GM19025 (cell line): ENCODE data around the gene TMEM186.
"Not testable (repeated sequence)": the region's sequence is repeated elsewhere in the genome, so short reads cannot be mapped to it uniquely, and the experiment has no call there.

Source experiments
- ATAC-seq: cut with Tn5 transposase; IDR thresholded peaks from one replicate; pipeline ENCODE4 v1.9.1; 2021; ENCODE audit warnings: mild to moderate bottlenecking, low read depth, moderate library complexity; ENCODE audit not compliant: unreplicated experiment

TMEM186 gene

DNA sequence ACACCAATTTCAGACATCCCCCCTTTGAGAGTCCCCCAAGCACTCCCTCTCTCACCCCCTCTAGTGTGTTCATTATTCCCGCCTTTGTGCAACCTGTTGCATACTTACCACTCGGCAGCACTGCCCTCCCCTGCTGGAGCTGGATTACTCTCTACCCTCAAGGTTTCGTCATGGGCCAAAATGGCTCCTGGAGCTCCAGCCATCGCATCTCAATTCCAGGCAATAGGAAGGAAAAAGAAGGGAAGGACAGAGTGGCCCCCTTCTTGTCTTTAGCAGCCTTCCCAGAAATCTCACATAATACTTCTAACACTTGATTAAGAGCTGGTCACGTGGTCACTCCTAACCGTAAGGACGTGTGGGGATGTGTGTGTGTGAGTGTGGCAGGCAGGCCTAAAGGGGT, 20.2 kb downstream of the TMEM186 start:
- no peak for ATAC-seq

DNA sequence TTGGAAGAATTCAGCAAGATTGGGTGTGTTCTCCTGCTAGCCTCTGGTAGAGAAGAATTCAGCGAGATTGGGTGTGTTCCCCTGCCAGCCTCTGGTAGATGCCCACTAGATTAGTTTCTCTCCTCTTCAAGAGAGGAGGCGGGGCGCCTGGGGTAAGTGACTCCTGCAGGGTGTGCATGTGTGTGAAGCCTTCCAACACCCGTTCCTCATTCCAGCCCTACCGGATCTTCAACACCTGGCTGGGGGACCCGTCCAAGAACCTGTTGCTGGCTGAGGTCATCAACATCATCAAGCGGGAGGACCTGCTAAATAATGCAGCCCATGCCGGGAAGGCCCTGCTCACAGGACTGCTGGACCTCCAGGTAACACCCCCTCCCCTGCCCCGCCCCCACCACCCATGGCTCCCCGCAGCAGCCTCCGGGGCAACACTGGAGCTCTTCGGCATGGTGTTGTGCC, 21.3 kb downstream of the TMEM186 start:
- ATAC-seq: no peak

DNA sequence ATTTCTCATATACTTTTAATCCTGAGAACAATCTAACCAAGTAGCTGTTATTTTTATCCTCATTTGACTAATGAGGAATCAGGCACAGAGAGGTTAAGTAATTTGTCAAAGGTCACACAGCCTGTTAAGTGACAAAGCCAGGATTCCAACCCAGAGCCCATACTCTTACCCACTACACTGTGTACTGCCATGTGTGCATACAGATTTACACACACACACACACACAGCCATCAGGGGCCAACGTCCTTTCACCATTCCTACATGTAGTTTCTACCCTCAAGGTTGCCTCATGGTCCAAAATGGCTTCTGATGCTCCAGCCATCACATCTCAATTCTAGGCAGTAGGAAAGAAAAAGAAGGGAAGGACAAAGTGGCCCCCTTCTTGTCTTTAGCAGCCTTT, 22.1 kb downstream of the TMEM186 start:
- no peak for ATAC-seq

DNA sequence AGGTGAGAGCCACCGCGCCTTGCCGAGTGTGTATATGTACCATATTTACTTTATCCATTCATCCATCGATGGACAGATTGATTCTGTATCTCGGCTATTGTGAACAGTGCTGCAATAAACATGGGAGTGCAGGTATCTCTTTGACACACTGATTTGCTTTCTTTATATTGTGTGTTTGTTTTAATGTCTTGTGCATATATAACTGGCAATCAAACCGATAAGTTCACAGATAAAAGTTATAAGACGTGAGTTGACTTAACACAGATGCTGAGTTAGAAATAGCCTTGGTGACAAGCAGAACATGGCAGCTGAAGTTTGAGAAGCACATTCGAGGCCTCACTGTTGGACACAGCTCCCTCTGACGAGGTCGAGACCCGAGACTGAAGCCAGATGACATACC, 23.2 kb downstream of the TMEM186 start:
- ATAC-seq: no peak

DNA sequence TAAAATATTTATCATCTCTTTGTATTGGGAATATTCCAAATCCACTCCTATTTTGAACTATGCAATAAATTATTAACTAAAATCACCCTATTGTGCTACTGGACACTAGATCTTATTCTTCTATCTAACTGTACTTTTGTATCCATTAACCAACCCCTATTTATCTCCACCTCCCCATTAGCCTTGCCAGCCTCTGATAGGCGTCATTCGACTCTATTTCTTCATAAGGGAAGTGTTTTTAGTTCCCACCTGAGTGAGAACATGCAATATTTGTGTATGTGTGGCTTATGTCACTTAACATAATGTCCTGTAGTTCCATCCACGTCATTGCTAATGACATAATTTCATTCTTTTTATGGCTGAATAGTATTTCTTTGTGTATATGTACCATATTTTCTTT, 23.9 kb downstream of the TMEM186 start:
- ATAC-seq: no peak

DNA sequence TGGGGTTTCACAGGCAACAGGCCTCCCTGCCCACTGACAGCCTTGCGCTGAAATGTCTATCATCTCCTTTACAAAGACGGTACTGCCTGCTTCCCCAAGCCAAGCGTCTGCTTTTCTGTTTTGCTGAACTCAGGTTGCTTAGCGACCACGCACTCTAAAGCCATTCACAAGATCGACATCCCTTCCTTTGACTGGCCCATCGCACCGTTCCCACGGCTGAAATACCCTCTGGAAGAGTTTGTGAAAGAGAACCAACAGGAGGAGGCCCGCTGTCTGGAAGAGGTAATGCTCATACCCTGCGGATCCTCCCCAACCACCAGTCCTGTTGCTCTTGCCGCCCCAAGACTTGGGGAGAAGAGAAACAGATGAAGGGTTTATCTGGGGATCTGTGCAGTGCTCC, 28.7 kb downstream of the TMEM186 start:
- no peak for ATAC-seq

DNA sequence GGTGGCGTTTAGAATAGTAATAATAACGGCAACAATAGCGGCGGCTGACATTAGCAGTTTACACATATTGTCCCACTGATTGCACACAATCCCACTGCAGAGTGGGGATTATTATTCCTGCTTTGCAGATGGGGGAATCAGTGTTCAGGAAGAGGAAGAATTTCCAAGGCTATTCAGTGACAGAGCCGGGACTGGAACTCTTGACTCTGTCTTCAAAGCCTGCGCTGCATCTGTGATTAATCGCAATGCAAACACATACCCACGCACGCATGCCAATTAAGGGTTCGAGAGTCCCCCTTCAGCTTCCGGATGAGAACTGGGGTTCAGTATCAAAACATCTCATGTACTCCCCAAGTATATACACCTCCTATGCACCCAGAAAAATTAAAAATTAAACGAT, 29.2 kb downstream of the TMEM186 start:
- no peak for ATAC-seq

DNA sequence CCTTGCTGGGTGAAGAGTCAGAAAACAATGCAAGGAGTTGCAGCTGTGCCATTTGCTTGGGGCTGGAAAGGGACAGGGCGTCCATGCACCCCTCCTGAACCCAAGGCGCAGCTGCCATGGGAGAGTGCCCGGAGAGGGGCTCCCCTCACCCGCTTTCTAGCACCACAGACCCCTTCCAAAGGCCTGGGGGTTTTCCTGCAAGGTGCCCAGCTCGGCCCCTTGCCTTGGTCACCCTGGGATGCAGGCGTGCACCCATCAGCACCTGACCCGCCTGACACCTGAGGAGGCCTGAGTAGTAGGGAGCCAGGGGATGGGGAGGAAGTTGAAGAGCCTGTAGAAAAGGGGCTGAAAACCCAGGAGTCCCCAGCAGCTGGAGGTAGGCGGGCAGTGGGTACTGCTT, 30.3 kb downstream of the TMEM186 start:
- ATAC-seq: no peak

DNA sequence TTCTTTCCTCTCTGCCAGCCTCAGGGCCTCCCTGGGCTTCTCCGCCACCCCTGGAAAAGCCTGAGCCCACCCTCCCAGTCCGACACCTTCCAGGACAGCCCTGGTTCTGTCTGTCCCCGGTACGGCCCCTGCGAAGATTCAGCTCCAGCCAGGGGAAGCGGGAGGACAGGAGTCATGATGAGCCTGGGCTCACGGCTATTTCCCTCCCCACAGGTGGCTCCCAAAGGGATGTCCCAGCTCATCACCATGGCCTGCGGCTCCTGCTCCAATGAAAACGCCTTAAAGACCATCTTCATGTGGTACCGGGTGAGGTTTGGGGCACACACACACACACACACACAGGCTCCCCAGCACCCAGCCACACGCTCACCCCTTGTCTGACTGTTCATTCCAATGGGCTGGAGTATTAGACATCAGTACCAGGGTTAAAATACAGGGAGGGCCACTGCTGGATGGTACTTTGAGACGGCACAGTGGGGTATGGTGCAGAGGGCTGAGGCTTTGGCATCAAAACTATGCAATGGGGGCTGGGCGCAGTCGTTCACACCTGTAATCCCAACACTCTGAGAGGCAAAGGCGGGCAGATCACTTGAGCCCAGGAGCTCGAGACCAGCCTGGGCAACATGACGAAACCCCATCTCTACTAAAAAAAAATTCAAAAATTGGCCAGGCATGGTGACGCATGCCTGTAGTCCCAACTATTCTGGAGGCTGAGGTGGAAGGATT, 32.8 kb downstream of the TMEM186 start:
- no peak for ATAC-seq

DNA sequence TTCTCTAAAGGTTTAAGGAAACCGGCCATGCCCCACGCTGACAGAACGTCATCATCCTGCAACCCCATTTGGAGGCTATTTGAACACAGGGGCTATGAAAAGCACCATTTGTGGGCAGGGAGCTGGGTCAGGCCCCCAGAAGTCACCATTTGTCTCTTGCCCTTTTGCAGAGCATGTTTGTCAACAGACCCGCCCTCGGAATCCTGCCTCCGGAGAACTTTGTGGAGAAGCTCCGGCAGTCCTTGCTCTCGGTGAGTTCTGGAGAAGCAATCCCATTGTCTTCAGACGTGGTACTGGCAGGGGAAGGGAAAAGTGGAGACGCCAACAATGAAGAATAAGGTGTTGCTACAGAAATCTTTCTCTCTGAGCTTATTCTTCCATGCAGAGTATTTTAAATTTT, 33.5 kb downstream of the TMEM186 start:
- no peak for ATAC-seq

DNA sequence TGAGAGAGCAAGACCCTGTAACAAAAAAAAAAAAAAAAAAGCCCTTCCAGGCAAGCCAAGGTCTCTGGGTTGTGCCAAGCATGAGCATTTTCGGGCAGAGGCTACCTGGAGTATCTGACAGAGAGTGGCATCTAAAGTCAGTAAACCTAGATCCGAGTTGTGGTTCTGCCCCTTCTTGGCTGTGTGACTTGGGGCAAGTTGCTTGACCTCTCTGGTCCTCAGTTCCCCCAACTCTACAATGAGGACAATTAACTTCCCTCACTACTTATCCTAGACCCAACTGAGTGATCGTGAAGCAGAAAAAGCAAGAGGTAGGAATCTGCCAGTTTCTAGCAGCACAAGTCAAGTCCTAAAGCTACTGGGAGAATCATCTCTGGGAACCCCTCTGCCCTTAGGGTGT, 34.4 kb downstream of the TMEM186 start:
- ATAC-seq: no peak

DNA sequence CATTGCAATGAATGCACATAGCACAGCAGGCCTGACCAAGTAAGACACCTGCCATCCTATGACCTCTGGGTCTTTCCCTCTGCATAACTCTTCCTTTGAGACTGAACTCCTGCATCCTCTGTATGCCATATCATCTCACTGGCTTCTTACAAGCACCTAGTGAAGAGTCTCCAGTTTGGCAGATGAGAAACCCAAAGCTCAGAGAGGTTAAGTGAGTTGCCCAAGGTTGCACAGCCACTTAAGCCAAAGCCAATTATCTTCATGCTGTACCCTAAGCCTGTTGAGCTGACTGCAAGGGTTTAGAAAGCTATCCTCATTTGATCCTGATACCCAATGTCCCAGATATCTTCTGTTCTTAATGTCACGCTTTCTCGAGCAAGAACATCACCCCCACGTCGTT, 35.2 kb downstream of the TMEM186 start:
- ATAC-seq: no peak

DNA sequence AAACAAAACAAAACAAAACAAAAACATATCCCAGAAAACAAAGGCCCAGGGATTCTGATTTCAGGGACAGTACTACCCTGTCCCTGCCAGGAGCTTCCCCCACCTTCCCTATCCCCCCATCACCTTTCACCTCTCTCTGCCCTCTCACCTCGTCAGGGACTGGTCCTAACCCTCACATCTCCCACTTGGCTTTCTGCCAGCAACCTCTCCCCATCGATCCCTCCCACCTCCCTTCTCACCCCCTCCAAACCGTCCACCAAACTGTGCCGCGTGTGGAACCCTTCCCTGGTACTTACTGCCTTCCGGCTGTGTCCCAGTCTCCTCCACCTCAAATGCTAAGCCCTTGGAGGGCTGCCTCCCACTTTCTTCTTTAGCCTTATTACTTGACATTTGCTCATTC, 36.4 kb downstream of the TMEM186 start:
- ATAC-seq: no peak

DNA sequence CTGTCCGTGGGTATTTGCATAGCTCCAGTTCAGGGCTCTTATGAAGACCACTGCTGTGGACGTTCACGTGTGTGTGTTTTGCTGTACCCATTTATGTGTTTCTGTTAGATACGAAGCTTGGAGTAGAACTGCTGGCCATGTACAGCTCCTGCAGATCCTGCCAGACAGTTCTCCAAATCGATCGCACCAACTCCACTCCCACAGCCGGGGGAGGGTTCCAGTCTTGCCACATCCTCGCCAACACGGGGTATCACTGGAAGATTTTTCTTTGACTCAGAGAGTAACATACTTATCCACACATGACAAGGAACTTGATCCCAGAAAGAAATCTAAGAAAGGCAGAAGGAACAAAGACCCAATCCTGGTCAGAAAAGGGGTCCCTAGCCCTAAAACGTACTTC, 37.4 kb downstream of the TMEM186 start:
- ATAC-seq: no peak

DNA sequence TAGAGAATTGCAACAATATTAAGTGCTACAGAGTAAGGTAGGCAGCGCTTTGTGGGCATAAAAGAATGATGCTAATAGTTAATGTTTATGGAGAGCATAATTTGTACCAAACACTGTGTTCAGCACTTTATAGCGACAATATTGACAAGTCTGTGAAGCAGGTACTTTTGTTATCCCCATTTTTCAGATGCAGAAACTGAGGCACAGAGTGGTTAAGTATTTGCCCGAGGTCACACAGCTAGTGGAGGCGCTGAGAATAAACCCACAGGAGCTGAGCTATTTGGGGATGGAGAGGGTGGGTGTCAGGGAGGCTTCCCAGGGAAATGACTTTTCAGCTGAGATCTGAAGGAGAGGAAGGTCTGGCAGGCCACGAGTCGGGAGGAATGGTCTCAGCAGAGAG, 39.4 kb downstream of the TMEM186 start:
- ATAC-seq: no peak

DNA sequence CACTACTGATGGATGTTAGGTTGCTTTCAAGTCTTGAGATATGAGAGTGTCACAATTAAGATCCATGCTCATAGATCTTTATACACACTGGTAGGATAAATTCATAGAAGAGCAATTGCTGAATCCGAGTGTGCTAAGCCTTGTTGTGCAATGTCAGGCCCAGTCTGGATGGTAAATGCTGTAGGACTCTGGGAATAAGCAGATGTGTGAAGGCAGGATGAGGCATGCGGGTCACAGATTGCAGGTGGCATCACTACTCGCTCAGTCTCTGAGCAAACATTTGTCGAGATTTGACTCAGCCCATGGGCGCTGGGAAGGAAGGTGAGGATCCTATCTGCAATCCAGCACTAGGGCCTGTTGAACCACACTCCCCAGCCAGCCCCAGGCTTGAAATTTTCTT, 40.7 kb downstream of the TMEM186 start:
- ATAC-seq: no peak

DNA sequence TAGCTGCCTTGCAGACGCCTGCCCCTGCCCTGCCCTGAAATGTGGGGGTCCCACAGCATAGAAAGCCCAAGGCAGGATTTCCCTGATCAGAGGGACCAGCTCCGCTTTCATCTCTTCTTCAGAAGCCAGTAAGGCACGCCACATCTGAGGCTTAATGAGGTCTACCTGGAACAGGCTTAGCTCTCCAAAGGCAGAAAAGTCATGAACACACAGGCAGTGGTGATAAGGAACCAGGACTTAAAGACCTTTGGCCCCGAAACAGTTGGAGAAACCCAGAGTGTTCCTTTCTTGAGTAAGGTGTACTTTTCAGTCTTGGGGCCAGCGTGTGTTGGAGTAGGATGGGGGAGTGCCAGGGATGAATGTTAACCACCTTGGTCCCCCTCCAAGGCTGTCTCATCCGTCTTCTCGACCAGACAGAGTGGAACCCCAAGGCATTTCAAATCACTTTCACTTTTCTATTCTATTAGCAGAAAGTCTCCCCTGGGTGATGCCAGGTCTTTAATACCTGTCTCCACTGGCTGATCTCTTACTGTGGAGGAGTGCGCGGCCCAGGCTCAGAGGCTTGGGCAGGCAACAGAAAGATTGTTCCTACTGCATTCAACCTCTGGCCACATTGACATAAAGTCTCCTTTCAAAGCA, 43.9 kb downstream of the TMEM186 start:
- ATAC-seq: no peak

DNA sequence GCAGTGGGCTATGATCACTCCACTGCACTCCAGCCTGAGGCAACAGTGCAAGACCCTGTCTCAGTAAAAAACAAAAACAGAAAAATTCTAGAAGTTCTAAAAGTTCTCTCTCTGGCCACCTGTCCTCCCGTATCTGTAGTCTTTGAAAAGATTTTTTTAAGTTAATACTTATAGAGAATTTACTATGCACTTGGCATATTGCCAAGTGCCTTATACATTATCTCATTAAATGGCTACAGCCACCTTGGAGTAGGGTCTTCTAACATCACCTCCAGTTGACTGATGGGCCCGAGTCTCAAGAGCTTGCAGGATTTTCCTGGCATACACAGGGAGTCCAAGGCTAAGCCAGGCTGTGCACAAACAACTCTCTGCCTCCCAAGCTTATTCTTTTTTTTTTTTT, 44.7 kb downstream of the TMEM186 start:
- no peak for ATAC-seq

DNA sequence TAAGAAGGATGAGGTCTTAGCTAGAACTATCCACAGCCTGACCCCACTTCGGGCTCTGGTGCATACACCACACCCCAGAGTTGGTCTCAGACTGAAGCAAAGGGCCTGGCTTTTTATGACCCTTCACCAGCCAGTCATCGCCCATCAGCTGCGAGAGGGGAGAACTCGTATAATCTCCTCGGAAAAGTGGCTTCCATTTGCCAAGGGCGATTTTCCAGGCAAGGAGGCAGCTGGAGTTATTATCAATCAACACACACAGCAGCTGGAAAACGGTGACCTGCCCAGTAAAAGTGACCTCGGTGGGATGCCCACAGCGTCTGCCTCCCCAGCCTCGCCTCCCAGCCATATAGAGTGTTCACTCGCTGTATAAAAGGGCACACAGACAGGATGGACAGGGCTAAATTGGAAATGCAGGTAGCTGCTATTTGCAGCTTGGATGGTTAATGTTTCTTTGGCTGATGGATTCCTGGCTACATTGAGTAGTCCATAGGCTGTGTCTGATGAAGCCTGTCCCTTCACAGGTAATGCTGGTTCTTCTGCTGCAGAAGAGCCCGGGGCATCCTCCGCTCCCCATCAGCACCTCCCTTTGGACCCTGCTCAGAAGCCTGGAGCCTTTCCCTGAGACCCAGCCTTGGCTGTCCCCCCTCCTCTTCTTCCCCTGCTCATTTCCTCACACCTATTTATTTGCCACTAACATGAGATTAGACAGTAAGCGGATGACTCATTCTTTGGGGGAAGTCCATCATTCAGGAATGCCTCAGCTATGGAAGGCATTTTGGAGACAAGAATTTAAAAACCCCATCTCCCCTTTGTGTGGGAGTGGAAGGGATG, 45.7 kb downstream of the TMEM186 start:
- ATAC-seq: no peak

DNA sequence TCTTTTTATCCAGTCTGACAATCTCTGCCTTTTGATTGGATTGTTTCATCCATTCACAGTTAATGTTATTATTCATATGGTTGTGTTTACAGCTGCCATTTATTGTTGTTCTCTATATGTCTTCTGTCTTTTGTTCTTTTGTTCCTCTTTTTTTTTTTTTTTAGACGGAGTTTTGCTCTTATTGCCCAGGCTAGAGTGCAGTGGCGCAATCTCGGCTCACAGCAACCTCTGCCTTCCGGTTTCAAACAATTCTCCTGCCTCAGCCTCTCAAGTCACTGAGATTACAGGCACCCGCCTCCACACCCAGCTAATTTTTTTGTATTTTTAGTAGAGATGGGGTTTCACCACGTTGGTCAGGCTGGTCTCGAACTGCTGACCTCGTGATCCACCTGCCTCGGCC, 48.5 kb downstream of the TMEM186 start:
- ATAC-seq: not testable (repeated sequence)
